SK-N-SH treated with all-trans-retinoic acid at 6 μM for 48 hours (cell line): ENCODE results near the gene KLHL20.

Source experiments
- ATAC-seq: fragments of 200-7000 bp; cut with Tn5 transposase; 3 replicates; pipeline ENCODE4 v1.9.1; 2020; ENCODE audit warnings: mild to moderate bottlenecking, moderate library complexity
- ARNTL ChIP-seq: fragments of 450-650 bp; formaldehyde crosslinking; IDR thresholded peaks from 2 replicates; pipeline ENCODE4 v1.5.0; 2020; ENCODE audit warnings: low read depth, mild to moderate bottlenecking, moderate library complexity, borderline replicate concordance
- BACH2 ChIP-seq: fragments of 250-450 bp; sonication (Bioruptor Pico); IDR thresholded peaks from 2 replicates; pipeline ENCODE4 v1.9.0; 2021; ENCODE audit warnings: mild to moderate bottlenecking, borderline replicate concordance
- CSDC2 ChIP-seq: fragments of 250-450 bp; sonication (Bioruptor Pico); IDR thresholded peaks from 2 replicates; pipeline ENCODE4 v1.5.0; 2020; ENCODE audit warnings: mild to moderate bottlenecking, moderate library complexity
- ESRRG ChIP-seq: fragments of 250-450 bp; sonication (Bioruptor Pico); IDR thresholded peaks from 2 replicates; pipeline ENCODE4 v1.6.1; 2021; ENCODE audit warnings: mild to moderate bottlenecking
- GLIS3 ChIP-seq: fragments of 250-450 bp; sonication (Bioruptor Pico); IDR thresholded peaks from 2 replicates; pipeline ENCODE4 v1.5.0; 2020; ENCODE audit warnings: mild to moderate bottlenecking, moderate library complexity
- ISL1 ChIP-seq: fragments of 250-450 bp; sonication (Bioruptor Pico); IDR thresholded peaks from 2 replicates; pipeline ENCODE4 v2.1.2; 2022; ENCODE audit warnings: mild to moderate bottlenecking, moderate library complexity
- OSR1 ChIP-seq: fragments of 250-450 bp; sonication (Bioruptor Pico); IDR thresholded peaks from 2 replicates; pipeline ENCODE4 v1.8.0; 2022; ENCODE audit warnings: moderate library complexity, mild to moderate bottlenecking, inconsistent platforms
- PPARA ChIP-seq: fragments of 250-450 bp; sonication (Bioruptor Pico); IDR thresholded peaks from 2 replicates; pipeline ENCODE4 v1.5.0; 2020; ENCODE audit warnings: mild to moderate bottlenecking, borderline replicate concordance
- RARB ChIP-seq: fragments of 250-450 bp; sonication (Bioruptor Pico); IDR thresholded peaks from 2 replicates; pipeline ENCODE4 v1.8.0; 2021; ENCODE audit warnings: mild to moderate bottlenecking, moderate library complexity
- SNAI2 ChIP-seq: fragments of 250-450 bp; sonication (Bioruptor Pico); IDR thresholded peaks from 2 replicates; pipeline ENCODE4 v1.5.0; 2020; ENCODE audit warnings: mild to moderate bottlenecking, moderate library complexity
- TCF4 ChIP-seq: fragments of 250-450 bp; sonication (Bioruptor Pico); IDR thresholded peaks from 2 replicates; pipeline ENCODE4 v1.8.0; 2021; ENCODE audit warnings: mild to moderate bottlenecking, moderate library complexity, borderline replicate concordance
- TOX ChIP-seq: fragments of 250-450 bp; sonication (Bioruptor Pico); IDR thresholded peaks from 2 replicates; pipeline ENCODE4 v1.8.0; 2021; ENCODE audit warnings: mild to moderate bottlenecking, moderate library complexity, borderline replicate concordance
- ZC3H10 ChIP-seq: fragments of 250-450 bp; sonication (Bioruptor Pico); IDR thresholded peaks from 2 replicates; pipeline ENCODE4 v1.5.1; 2021; ENCODE audit warnings: mild to moderate bottlenecking, moderate library complexity
- ZFP3 ChIP-seq: fragments of 250-450 bp; sonication (Bioruptor Pico); IDR thresholded peaks from 2 replicates; pipeline ENCODE4 v1.5.0; 2020; ENCODE audit warnings: mild to moderate bottlenecking, moderate library complexity
- ZFP30 ChIP-seq: fragments of 450-650 bp; formaldehyde crosslinking; IDR thresholded peaks from 2 replicates; pipeline ENCODE4 v1.5.0; 2022; ENCODE audit warnings: mild to moderate bottlenecking, moderate library complexity
- ZNF565 ChIP-seq: fragments of 450-650 bp; formaldehyde crosslinking; conservative IDR thresholded peaks from 2 replicates; pipeline ENCODE4 v1.5.0; 2020; ENCODE audit warnings: low read depth, mild to moderate bottlenecking, moderate library complexity
- ZNF70 ChIP-seq: fragments of 450-650 bp; formaldehyde crosslinking; IDR thresholded peaks from 2 replicates; pipeline ENCODE4 v1.5.0; 2020; ENCODE audit warnings: mild to moderate bottlenecking, moderate library complexity
- ZNF8 ChIP-seq: fragments of 450-650 bp; formaldehyde crosslinking; IDR thresholded peaks from 2 replicates; pipeline ENCODE4 v1.5.0; 2020; ENCODE audit warnings: mild to moderate bottlenecking, moderate library complexity
- TF ChIP-seq, protein P1 (sequence below): fragments of 250-450 bp; sonication (Bioruptor Pico); IDR thresholded peaks from 2 replicates; pipeline ENCODE4 v1.8.0; 2020; ENCODE audit warnings: mild to moderate bottlenecking, moderate library complexity, borderline replicate concordance
- TF ChIP-seq, protein P2 (sequence below): fragments of 250-450 bp; sonication (Bioruptor Pico); IDR thresholded peaks from 2 replicates; pipeline ENCODE4 v1.5.0; 2020; ENCODE audit warnings: mild to moderate bottlenecking, moderate library complexity
- TF ChIP-seq, protein P3 (sequence below): fragments of 250-450 bp; sonication (Bioruptor Pico); IDR thresholded peaks from 2 replicates; pipeline ENCODE4 v1.5.1; 2020; ENCODE audit warnings: low read depth, mild to moderate bottlenecking, moderate library complexity
- TF ChIP-seq, protein P4 (sequence below): fragments of 250-450 bp; sonication (Bioruptor Pico); IDR thresholded peaks from 2 replicates; pipeline ENCODE4 v1.8.0; 2021; ENCODE audit warnings: low read depth, mild to moderate bottlenecking, moderate library complexity, borderline replicate concordance
- TF ChIP-seq, protein P5 (sequence below): fragments of 250-450 bp; sonication (Bioruptor Pico); IDR thresholded peaks from 2 replicates; pipeline ENCODE4 v1.5.1; 2021; ENCODE audit warnings: mild to moderate bottlenecking, moderate library complexity

KLHL20 gene, protein sequence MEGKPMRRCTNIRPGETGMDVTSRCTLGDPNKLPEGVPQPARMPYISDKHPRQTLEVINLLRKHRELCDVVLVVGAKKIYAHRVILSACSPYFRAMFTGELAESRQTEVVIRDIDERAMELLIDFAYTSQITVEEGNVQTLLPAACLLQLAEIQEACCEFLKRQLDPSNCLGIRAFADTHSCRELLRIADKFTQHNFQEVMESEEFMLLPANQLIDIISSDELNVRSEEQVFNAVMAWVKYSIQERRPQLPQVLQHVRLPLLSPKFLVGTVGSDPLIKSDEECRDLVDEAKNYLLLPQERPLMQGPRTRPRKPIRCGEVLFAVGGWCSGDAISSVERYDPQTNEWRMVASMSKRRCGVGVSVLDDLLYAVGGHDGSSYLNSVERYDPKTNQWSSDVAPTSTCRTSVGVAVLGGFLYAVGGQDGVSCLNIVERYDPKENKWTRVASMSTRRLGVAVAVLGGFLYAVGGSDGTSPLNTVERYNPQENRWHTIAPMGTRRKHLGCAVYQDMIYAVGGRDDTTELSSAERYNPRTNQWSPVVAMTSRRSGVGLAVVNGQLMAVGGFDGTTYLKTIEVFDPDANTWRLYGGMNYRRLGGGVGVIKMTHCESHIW

DNA sequence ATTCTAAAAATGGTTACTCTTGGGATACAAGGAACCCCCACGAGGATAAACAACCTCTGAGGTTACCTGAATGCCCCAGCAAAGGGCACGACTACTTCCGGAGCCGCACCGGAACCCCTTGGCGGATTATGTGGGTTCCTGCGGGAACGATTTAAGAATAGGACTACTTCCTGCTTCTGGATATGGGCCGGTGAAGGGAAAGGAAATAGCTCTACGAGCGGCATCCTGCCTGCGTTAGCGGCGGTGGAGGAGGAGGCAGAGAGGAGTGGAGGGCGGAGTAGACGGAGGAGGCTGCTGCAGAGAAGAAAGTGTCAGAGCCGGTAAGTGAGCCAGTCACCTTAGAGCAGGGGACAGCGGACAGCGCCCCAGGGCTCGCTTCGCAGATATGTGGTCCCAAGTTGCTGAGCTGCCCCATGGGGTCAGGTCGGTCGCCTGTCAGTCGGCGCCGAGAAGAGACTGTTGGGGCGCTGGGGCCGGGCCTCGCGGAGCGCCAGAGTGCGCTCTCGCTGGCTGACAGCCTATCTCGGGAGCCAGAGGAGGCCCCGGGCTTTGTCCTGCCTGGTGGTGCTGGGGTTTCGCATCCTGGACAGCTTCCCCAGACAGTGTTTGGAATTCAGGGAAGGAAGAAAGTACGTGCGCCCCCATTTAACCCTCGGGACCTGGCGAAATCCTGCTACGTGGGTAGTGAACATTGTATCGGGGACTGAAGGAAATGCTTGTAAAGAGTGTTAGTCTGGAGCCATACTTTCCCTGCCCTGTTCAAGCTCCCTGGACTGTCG is at the start of gene KLHL20:
TSS of gene KLHL20 (plus strand) at position 223 of the 779 bp plus-strand sequence. CDS start 1,063 bp downstream, outside the sequence.
- ATAC-seq: peak; percentile 99
- TF ChIP-seq ZC3H10 (CRISPR knock-in tag): no peak
- TF ChIP-seq ZNF8 (CRISPR knock-in tag): peak; percentile 54; the same call in 1 of the 2 replicates
- TF ChIP-seq, protein P1, sequence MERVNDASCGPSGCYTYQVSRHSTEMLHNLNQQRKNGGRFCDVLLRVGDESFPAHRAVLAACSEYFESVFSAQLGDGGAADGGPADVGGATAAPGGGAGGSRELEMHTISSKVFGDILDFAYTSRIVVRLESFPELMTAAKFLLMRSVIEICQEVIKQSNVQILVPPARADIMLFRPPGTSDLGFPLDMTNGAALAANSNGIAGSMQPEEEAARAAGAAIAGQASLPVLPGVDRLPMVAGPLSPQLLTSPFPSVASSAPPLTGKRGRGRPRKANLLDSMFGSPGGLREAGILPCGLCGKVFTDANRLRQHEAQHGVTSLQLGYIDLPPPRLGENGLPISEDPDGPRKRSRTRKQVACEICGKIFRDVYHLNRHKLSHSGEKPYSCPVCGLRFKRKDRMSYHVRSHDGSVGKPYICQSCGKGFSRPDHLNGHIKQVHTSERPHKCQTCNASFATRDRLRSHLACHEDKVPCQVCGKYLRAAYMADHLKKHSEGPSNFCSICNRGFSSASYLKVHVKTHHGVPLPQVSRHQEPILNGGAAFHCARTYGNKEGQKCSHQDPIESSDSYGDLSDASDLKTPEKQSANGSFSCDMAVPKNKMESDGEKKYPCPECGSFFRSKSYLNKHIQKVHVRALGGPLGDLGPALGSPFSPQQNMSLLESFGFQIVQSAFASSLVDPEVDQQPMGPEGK (CRISPR knock-in tag): peak; percentile 9; the same call in 1 of the 2 replicates
- TF ChIP-seq, protein P2, sequence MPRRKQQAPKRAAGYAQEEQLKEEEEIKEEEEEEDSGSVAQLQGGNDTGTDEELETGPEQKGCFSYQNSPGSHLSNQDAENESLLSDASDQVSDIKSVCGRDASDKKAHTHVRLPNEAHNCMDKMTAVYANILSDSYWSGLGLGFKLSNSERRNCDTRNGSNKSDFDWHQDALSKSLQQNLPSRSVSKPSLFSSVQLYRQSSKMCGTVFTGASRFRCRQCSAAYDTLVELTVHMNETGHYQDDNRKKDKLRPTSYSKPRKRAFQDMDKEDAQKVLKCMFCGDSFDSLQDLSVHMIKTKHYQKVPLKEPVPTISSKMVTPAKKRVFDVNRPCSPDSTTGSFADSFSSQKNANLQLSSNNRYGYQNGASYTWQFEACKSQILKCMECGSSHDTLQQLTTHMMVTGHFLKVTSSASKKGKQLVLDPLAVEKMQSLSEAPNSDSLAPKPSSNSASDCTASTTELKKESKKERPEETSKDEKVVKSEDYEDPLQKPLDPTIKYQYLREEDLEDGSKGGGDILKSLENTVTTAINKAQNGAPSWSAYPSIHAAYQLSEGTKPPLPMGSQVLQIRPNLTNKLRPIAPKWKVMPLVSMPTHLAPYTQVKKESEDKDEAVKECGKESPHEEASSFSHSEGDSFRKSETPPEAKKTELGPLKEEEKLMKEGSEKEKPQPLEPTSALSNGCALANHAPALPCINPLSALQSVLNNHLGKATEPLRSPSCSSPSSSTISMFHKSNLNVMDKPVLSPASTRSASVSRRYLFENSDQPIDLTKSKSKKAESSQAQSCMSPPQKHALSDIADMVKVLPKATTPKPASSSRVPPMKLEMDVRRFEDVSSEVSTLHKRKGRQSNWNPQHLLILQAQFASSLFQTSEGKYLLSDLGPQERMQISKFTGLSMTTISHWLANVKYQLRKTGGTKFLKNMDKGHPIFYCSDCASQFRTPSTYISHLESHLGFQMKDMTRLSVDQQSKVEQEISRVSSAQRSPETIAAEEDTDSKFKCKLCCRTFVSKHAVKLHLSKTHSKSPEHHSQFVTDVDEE: peak; percentile 93
- no peak for TF ChIP-seq GLIS3 (CRISPR knock-in tag)
- TF ChIP-seq ZNF565 (CRISPR knock-in tag): peak; percentile 91
- peak; percentile 79; the same call in 1 of the 2 replicates for TF ChIP-seq RARB
- TF ChIP-seq ARNTL: peak; percentile 48; the same call in 1 of the 2 replicates
- peak; percentile 93 for TF ChIP-seq OSR1 (CRISPR knock-in tag)
- TF ChIP-seq PPARA: peak; percentile 93
- TF ChIP-seq, protein P3, sequence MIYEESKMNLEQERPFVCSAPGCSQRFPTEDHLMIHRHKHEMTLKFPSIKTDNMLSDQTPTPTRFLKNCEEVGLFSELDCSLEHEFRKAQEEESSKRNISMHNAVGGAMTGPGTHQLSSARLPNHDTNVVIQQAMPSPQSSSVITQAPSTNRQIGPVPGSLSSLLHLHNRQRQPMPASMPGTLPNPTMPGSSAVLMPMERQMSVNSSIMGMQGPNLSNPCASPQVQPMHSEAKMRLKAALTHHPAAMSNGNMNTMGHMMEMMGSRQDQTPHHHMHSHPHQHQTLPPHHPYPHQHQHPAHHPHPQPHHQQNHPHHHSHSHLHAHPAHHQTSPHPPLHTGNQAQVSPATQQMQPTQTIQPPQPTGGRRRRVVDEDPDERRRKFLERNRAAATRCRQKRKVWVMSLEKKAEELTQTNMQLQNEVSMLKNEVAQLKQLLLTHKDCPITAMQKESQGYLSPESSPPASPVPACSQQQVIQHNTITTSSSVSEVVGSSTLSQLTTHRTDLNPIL (CRISPR knock-in tag): no peak
- TF ChIP-seq, protein P4, sequence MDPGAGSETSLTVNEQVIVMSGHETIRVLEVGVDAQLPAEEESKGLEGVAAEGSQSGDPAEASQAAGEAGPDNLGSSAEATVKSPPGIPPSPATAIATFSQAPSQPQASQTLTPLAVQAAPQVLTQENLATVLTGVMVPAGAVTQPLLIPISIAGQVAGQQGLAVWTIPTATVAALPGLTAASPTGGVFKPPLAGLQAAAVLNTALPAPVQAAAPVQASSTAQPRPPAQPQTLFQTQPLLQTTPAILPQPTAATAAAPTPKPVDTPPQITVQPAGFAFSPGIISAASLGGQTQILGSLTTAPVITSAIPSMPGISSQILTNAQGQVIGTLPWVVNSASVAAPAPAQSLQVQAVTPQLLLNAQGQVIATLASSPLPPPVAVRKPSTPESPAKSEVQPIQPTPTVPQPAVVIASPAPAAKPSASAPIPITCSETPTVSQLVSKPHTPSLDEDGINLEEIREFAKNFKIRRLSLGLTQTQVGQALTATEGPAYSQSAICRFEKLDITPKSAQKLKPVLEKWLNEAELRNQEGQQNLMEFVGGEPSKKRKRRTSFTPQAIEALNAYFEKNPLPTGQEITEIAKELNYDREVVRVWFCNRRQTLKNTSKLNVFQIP (CRISPR knock-in tag): peak; percentile 41; the same call in 1 of the 2 replicates
- no peak for TF ChIP-seq TCF4 (CRISPR knock-in tag)
- TF ChIP-seq, protein P5, sequence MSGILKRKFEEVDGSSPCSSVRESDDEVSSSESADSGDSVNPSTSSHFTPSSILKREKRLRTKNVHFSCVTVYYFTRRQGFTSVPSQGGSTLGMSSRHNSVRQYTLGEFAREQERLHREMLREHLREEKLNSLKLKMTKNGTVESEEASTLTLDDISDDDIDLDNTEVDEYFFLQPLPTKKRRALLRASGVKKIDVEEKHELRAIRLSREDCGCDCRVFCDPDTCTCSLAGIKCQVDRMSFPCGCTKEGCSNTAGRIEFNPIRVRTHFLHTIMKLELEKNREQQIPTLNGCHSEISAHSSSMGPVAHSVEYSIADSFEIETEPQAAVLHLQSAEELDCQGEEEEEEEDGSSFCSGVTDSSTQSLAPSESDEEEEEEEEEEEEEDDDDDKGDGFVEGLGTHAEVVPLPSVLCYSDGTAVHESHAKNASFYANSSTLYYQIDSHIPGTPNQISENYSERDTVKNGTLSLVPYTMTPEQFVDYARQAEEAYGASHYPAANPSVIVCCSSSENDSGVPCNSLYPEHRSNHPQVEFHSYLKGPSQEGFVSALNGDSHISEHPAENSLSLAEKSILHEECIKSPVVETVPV (CRISPR knock-in tag): no peak
- TF ChIP-seq ZFP3 (CRISPR knock-in tag): peak; percentile 71; the same call in 1 of the 2 replicates
- TF ChIP-seq ESRRG (CRISPR knock-in tag): no peak
- no peak for TF ChIP-seq SNAI2 (CRISPR knock-in tag)
- TF ChIP-seq CSDC2 (CRISPR knock-in tag): no peak
- TF ChIP-seq ZNF70: no peak
- no peak for TF ChIP-seq BACH2 (CRISPR knock-in tag)
- TF ChIP-seq TOX (CRISPR knock-in tag): peak; percentile 89
- no peak for TF ChIP-seq ISL1 (CRISPR knock-in tag)
- TF ChIP-seq ZFP30 (CRISPR knock-in tag): peak; percentile 47; the same call in 1 of the 2 replicates
- TF ChIP-seq, all 23 proteins: peak for 12
